Spinal cord (tissue), 10 donors: Measurements from ENCODE around the gene COMMD8. TPM values are rescaled to one million over a fixed set of nuclear protein-coding genes. Genes with fewer than 3 reads are reported as not detected.

ENCODE experiments used
- DNase-seq, 6 donors: peaks; one replicate each; pipeline versions ENCODE4 v3.0.0 to v3.0.0-alpha.2; 2013 to 2015; ENCODE audit warnings: low spot score in 6 of 6, low read depth in 4 of 6
- H3K27ac ChIP-seq: one replicate; pipeline ENCODE4 v1.5.1; 2013; ENCODE audit warnings: low read depth, low read length, control low read depth
- H3K27me3 ChIP-seq: one replicate; pipeline ENCODE4 v1.6.1; 2013; ENCODE audit warnings: low read length; ENCODE audit not compliant: control insufficient read depth, insufficient read depth
- H3K36me3 ChIP-seq: one replicate; pipeline ENCODE4 v1.6.1; 2013; ENCODE audit warnings: low read length; ENCODE audit not compliant: control insufficient read depth, insufficient read depth
- H3K4me1 ChIP-seq: one replicate; pipeline ENCODE4 v1.6.1; 2013; ENCODE audit warnings: low read length; ENCODE audit not compliant: control insufficient read depth, insufficient read depth
- H3K4me3 ChIP-seq: one replicate; pipeline ENCODE4 v1.5.1; 2013; ENCODE audit warnings: low read depth, low read length, control low read depth
- H3K9me3 ChIP-seq: one replicate; pipeline ENCODE4 v1.6.1; 2013; ENCODE audit warnings: low read length; ENCODE audit not compliant: control insufficient read depth, insufficient read depth
- WGBS: methylation state at CpG from one replicate; pipeline ENCODE4 v1.1.5; 2013; ENCODE audit warnings: missing lambda C conversion rate; ENCODE audit not compliant: insufficient coverage; 5-methylcytosine and 5-hydroxymethylcytosine counted together
- polyA plus RNA-seq, 2 donors: library from polyadenylated mRNA; unstranded; fragments of 120-200 nt; gene quantifications; one replicate each; pipeline ENCODE4 v1.2.1, GENCODE V29; 2013; ENCODE audit not compliant: insufficient read length in 2 of 2
- total RNA-seq, 2 donors: library from RNA; depleted of rRNA in 1 of 2; stranded (reverse); fragments of 120-200 nt in 1 of 2; fragments of >200 nt in 1 of 2; gene quantifications; one replicate each; pipeline versions ENCODE4 v1.2.3 to v1.2.4, GENCODE V29; 2013 to 2014
- donor health status: healthy.

Gene COMMD8
- total and polyA plus RNA-seq, 4 donors: 14.8 to 23.4 (median 17.1) TPM

GRCh38 chr4:47475411-47475810 lies 11.9 kb upstream of the COMMD8 start:
- DNase-seq: no peak
- no CpG with 5 or more reads among the region's 1 CpG for WGBS
- no peaks in the 10 kb centered on the region for H3K36me3 ChIP-seq

GRCh38 chr4:47474799-47475198 lies 11.3 kb upstream of the COMMD8 start:
- Histone ChIP-seq H3K4me3 (no peak overlapping the region), H3K9me3 (no peaks in the 10 kb centered on the region), H3K4me1 (no peaks in the 10 kb centered on the region), H3K36me3 (no peaks in the 10 kb centered on the region), H3K27ac (no peak overlapping the region), H3K27me3 (no peaks in the 10 kb centered on the region)
- no peak for DNase-seq
- WGBS: no CpG with 5 or more reads among the region's 4 CpGs

More at GRCh38 chr4:47475411-47475810, 11.9 kb upstream of the COMMD8 start:
- Histone ChIP-seq H3K4me1 (no peaks in the 10 kb centered on the region), H3K4me3 (no peak overlapping the region), H3K9me3 (no peaks in the 10 kb centered on the region), H3K27me3 (no peaks in the 10 kb centered on the region), H3K27ac (no peak overlapping the region)

GRCh38 chr4:47473141-47473750 lies 9.7 kb upstream of the COMMD8 start:
- Histone ChIP-seq H3K27me3 (no peaks in the 10 kb centered on the region), H3K27ac (no peak overlapping the region), H3K4me3 (no peak overlapping the region), H3K36me3 (no peaks in the 10 kb centered on the region), H3K4me1 (no peaks in the 10 kb centered on the region), H3K9me3 (no peaks in the 10 kb centered on the region)
- DNase-seq: no peak
- WGBS: 100% methylated on average over 2 of the region's 3 CpGs

- Histone ChIP-seq H3K27me3 (no peaks in the 10 kb centered on the region), H3K9me3 (no peaks in the 10 kb centered on the region), H3K36me3 (no peaks in the 10 kb centered on the region), H3K4me3 (no peak overlapping the region), H3K4me1 (no peaks in the 10 kb centered on the region), H3K27ac (no peak overlapping the region)
- no CpG with 5 or more reads among the region's 2 CpGs for WGBS
- no peak for DNase-seq
Measured at GRCh38 chr4:47471591-47471990, 8.1 kb upstream of the COMMD8 start.

- Histone ChIP-seq H3K4me3 (no peak overlapping the region), H3K36me3 (no peaks in the 10 kb centered on the region), H3K4me1 (no peaks in the 10 kb centered on the region), H3K27ac (no peak overlapping the region), H3K9me3 (no peaks in the 10 kb centered on the region), H3K27me3 (no peaks in the 10 kb centered on the region)
- WGBS: no CpG with 5 or more reads among the region's 4 CpGs
- peak in 1 of 6 donors; percentile 44 for DNase-seq
Measured at GRCh38 chr4:47471064-47471463, 7.6 kb upstream of the COMMD8 start.

- no peaks in the 10 kb centered on the region for H3K4me1 ChIP-seq
- no CpG with 5 or more reads among the region's 3 CpGs for WGBS
- H3K4me3 ChIP-seq: no peak overlapping the region
- no peaks in the 10 kb centered on the region for H3K9me3 ChIP-seq
- H3K36me3 ChIP-seq: no peaks in the 10 kb centered on the region
- no peak for DNase-seq
- no peak overlapping the region for H3K27ac ChIP-seq
- H3K27me3 ChIP-seq: no peaks in the 10 kb centered on the region
Measured at GRCh38 chr4:47469951-47470350, 6.4 kb upstream of the COMMD8 start.

GRCh38 chr4:47468706-47469365 lies 5.3 kb upstream of the COMMD8 start:
- no peak overlapping the region for H3K27ac ChIP-seq
- DNase-seq: peak in 1 of 6 donors; percentile 70
- H3K4me3 ChIP-seq: no peak overlapping the region
- no peaks in the 10 kb centered on the region for H3K9me3 ChIP-seq
- no CpG with 5 or more reads among the region's 6 CpGs for WGBS
- no peaks in the 10 kb centered on the region for H3K4me1 ChIP-seq
- no peaks in the 10 kb centered on the region for H3K36me3 ChIP-seq
- H3K27me3 ChIP-seq: no peaks in the 10 kb centered on the region

- no peak for DNase-seq
- no peak overlapping the region for H3K4me3 ChIP-seq
- H3K9me3 ChIP-seq: no peaks in the 10 kb centered on the region
- H3K36me3 ChIP-seq: no peaks in the 10 kb centered on the region
- H3K27me3 ChIP-seq: no peaks in the 10 kb centered on the region
- H3K4me1 ChIP-seq: no peaks in the 10 kb centered on the region
- WGBS: no CpG with 5 or more reads among the region's 2 CpGs
- H3K27ac ChIP-seq: no peak overlapping the region
Measured at GRCh38 chr4:47466056-47466785, 2.7 kb upstream of the COMMD8 start.

GRCh38 chr4:47465004-47465403 lies 1.5 kb upstream of the COMMD8 start:
- H3K27ac ChIP-seq: no peak overlapping the region
- 83% methylated on average over 1 of the region's 2 CpGs for WGBS
- no peak for DNase-seq
- no peaks in the 10 kb centered on the region for H3K36me3 ChIP-seq
- no peaks in the 10 kb centered on the region for H3K4me1 ChIP-seq
- H3K4me3 ChIP-seq: no peak overlapping the region
- H3K27me3 ChIP-seq: no peaks in the 10 kb centered on the region
- no peaks in the 10 kb centered on the region for H3K9me3 ChIP-seq
